HepG2 (cell line): ENCODE data around the gene ZNF771. TPM values are rescaled to one million over a fixed set of nuclear protein-coding genes. Genes with fewer than 3 reads are reported as not detected.

ENCODE experiments used
- ATF3 ChIP-seq: sonication (generic); formaldehyde crosslinking; IDR thresholded peaks from 2 replicates; pipeline ENCODE4 v1.4.0; 2020; ENCODE audit warnings: missing genetic modification reagents
- ELF1 ChIP-seq: sonication (generic); formaldehyde crosslinking; IDR thresholded peaks from 2 replicates; pipeline ENCODE4 v1.4.0; 2020; ENCODE audit warnings: missing genetic modification reagents
- FOXK1 ChIP-seq: sonication (generic); formaldehyde crosslinking; IDR thresholded peaks from 2 replicates; pipeline ENCODE4 v1.4.0; 2020; ENCODE audit warnings: low read depth, missing genetic modification reagents, borderline replicate concordance
- GATA4 ChIP-seq: sonication (generic); IDR thresholded peaks from 2 replicates; pipeline ENCODE4 v1.6.1; 2016; ENCODE audit warnings: antibody characterized with exemption, low read depth, borderline replicate concordance
- HHEX ChIP-seq: IDR thresholded peaks from 2 replicates; pipeline ENCODE4 v1.6.1; 2016; ENCODE audit warnings: control low read depth
- HMGXB3 ChIP-seq: sonication (generic); formaldehyde crosslinking; IDR thresholded peaks from 2 replicates; pipeline ENCODE4 v1.4.0; 2020; ENCODE audit warnings: missing genetic modification reagents, borderline replicate concordance
- KDM2A ChIP-seq: sonication (generic); formaldehyde crosslinking; IDR thresholded peaks from 2 replicates; pipeline ENCODE4 v1.4.0; 2020; ENCODE audit warnings: low read depth, missing genetic modification reagents, borderline replicate concordance
- MAZ ChIP-seq, 2 experiments: sonication (generic) in 1 of 2; formaldehyde crosslinking in 1 of 2; IDR thresholded peaks; 2 replicates each; pipeline versions ENCODE4 v1.5.0 to v1.6.1; 2012 to 2020; ENCODE audit warnings: low read depth in 2 of 2, mild to moderate bottlenecking in 2 of 2, borderline replicate concordance in 1 of 2, improper control_type of control experiment in 1 of 2, low read length in 1 of 2, missing genetic modification reagents in 1 of 2, moderate library complexity in 1 of 2
- NR1H2 ChIP-seq: sonication (generic); formaldehyde crosslinking; IDR thresholded peaks from 2 replicates; pipeline ENCODE4 v1.8.1; 2022; ENCODE audit warnings: low read depth, missing genetic modification reagents, borderline replicate concordance
- RBM39 ChIP-seq: fragments of 200-400 bp; formaldehyde crosslinking; IDR thresholded peaks from one replicate; pipeline ENCODE4 v1.6.1; 2018; ENCODE audit warnings: antibody characterized with exemption, mild to moderate bottlenecking, low read depth, low read length; ENCODE audit not compliant: poor library complexity, severe bottlenecking
- RFX5 ChIP-seq: IDR thresholded peaks from 2 replicates; pipeline ENCODE4 v1.6.1; 2011; ENCODE audit warnings: low read depth, low read length, improper control_type of control experiment
- SRSF9 ChIP-seq: fragments of 200-400 bp; formaldehyde crosslinking; IDR thresholded peaks from 2 replicates; pipeline ENCODE4 v1.6.1; 2018; ENCODE audit warnings: borderline replicate concordance, mild to moderate bottlenecking, low read depth, low read length; ENCODE audit not compliant: insufficient read depth, poor library complexity, severe bottlenecking
- TEAD2 ChIP-seq: sonication (generic); formaldehyde crosslinking; IDR thresholded peaks from 2 replicates; pipeline ENCODE4 v1.9.0; 2021; ENCODE audit warnings: missing genetic modification reagents
- ZMYM3 ChIP-seq: sonication (generic); formaldehyde crosslinking; IDR thresholded peaks from 2 replicates; pipeline ENCODE4 v1.5.1; 2020; ENCODE audit warnings: mild to moderate bottlenecking, missing genetic modification reagents
- ZNF121 ChIP-seq: sonication (generic); formaldehyde crosslinking; IDR thresholded peaks from 2 replicates; pipeline ENCODE4 v1.5.0; 2020; ENCODE audit warnings: mild to moderate bottlenecking, missing genetic modification reagents
- ZNF263 ChIP-seq: sonication (generic); formaldehyde crosslinking; IDR thresholded peaks from 2 replicates; pipeline ENCODE4 v1.4.0; 2020; ENCODE audit warnings: missing genetic modification reagents
- ZNF484 ChIP-seq: sonication (generic); formaldehyde crosslinking; IDR thresholded peaks from 2 replicates; pipeline ENCODE4 v1.5.1; 2020; ENCODE audit warnings: mild to moderate bottlenecking, low read depth, missing genetic modification reagents, borderline replicate concordance
- ZNF530 ChIP-seq: sonication (generic); formaldehyde crosslinking; IDR thresholded peaks from 2 replicates; pipeline ENCODE4 v1.5.0; 2020; ENCODE audit warnings: low read depth, mild to moderate bottlenecking, missing genetic modification reagents
- ZNF570 ChIP-seq: sonication (generic); formaldehyde crosslinking; IDR thresholded peaks from 2 replicates; pipeline ENCODE4 v1.4.0; 2020; ENCODE audit warnings: mild to moderate bottlenecking, missing genetic modification reagents, borderline replicate concordance
- polyA plus RNA-seq, 8 experiments: library from polyadenylated mRNA; depleted of rRNA in 3 of 8; stranded (reverse) in 7 of 8; unstranded in 1 of 8; fragments of >200 nt; fragmentation: Illumina TruSeq in 4 of 8; extraction: Trizol in 4 of 8; gene quantifications; 2 replicates each; pipeline versions ENCODE4 v1.2.1 to v1.2.3, GENCODE V29; 2011 to 2016; ENCODE audit warnings: low read depth in 4 of 8, missing spikeins in 1 of 8, mixed read lengths in 1 of 8; ENCODE audit not compliant: insufficient read depth in 1 of 8
- total RNA-seq, 5 experiments: library from RNA; depleted of rRNA; stranded (reverse); fragments of >200 nt; fragmentation: Illumina TruSeq; extraction: Trizol; gene quantifications; 2 replicates each; pipeline ENCODE4 v1.2.3, GENCODE V29; 2016; ENCODE audit warnings: low read depth in 1 of 5
- TF ChIP-seq, protein P1 (sequence below): sonication (generic); formaldehyde crosslinking; IDR thresholded peaks from 2 replicates; pipeline ENCODE4 v1.8.1; 2022; ENCODE audit warnings: mild to moderate bottlenecking, missing genetic modification reagents

The ZNF771 gene
- total and polyA plus RNA-seq, 2 of the 13 experiments (the other 11 are each of a cell fraction or from before 2014, with no cell fraction given): 5.0 to 11.8 TPM

GRCh38 chr16:30458561-30459394 is 51.4 kb downstream of the ZNF771 start (continued):
- no peak for TF ChIP-seq NR1H2 (CRISPR knock-in tag)
- peak; percentile 35 for TF ChIP-seq RBM39
- no peak for TF ChIP-seq ZNF570 (CRISPR knock-in tag)
- TF ChIP-seq, protein P1, sequence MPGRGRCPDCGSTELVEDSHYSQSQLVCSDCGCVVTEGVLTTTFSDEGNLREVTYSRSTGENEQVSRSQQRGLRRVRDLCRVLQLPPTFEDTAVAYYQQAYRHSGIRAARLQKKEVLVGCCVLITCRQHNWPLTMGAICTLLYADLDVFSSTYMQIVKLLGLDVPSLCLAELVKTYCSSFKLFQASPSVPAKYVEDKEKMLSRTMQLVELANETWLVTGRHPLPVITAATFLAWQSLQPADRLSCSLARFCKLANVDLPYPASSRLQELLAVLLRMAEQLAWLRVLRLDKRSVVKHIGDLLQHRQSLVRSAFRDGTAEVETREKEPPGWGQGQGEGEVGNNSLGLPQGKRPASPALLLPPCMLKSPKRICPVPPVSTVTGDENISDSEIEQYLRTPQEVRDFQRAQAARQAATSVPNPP (CRISPR knock-in tag): 0 out of 2 replicates have a peak, but pooled peaks have one; percentile 69
- TF ChIP-seq ZNF263 (CRISPR knock-in tag): peak; percentile 39; the same call in 1 of the 2 replicates
- no peak; the same call in 1 of the 2 replicates for TF ChIP-seq KDM2A
- TF ChIP-seq ZNF484 (CRISPR knock-in tag): no peak
- TF ChIP-seq ZMYM3 (CRISPR knock-in tag): peak; percentile 90
- TF ChIP-seq GATA4: no peak
- no peak for TF ChIP-seq SRSF9
- TF ChIP-seq ZNF121 (CRISPR knock-in tag): no peak; the same call in 1 of the 2 replicates
- peak; percentile 11; the same call in 1 of the 2 replicates for TF ChIP-seq FOXK1
- 0 out of 2 replicates have a peak, but pooled peaks have one; percentile 35 for TF ChIP-seq ELF1
- no peak for TF ChIP-seq ZNF530 (CRISPR knock-in tag)
- TF ChIP-seq ATF3 (CRISPR knock-in tag): 0 out of 2 replicates have a peak, but pooled peaks have one; percentile 24
- TF ChIP-seq RFX5: no peak
- no peak for TF ChIP-seq TEAD2
- no peak for TF ChIP-seq HMGXB3 (CRISPR knock-in tag)
- no peak for TF ChIP-seq HHEX
- TF ChIP-seq MAZ (IDR thresholded peaks at IDR 0.05; ENCODE audit: borderline replicate concordance, low read depth, low read length): no peak
- TF ChIP-seq MAZ (CRISPR knock-in tag; IDR thresholded peaks at IDR 0.05; ENCODE audit: low read depth): no peak
